PC-9 (cell line): ENCODE results near the gene NDUFS2. TPM values are rescaled to one million over a fixed set of nuclear protein-coding genes. Genes with fewer than 3 reads are reported as not detected.

Source experiments
- BruUV-seq: library from RNA; stranded (reverse); fragments of 400-500 nt; replicated peaks from 2 replicates; lab custom pipeline; 2021; lab: Mats Ljungman, UMichigan
- CTCF ChIA-PET: fragments of 300-600 bp; sonication (Branson Sonifier 250); formaldehyde crosslinking; loops from one replicate; lab custom pipeline; 2022; ENCODE audit warnings: antibody characterized with exemption; lab: Charles Lee
- POLR2A ChIA-PET: fragments of 300-600 bp; sonication (Branson Sonifier 250); formaldehyde crosslinking; loops from one replicate; lab custom pipeline; 2022; ENCODE audit warnings: antibody characterized with exemption; ENCODE audit not compliant: unreplicated experiment; lab: Charles Lee
- DNase-seq, 2 experiments: peaks; one replicate each; pipeline versions ENCODE4 v3.0.0 to v3.0.0-alpha.2; 2015 to 2022; ENCODE audit warnings: mixed read lengths in 1 of 2
- H2AFZ ChIP-seq: fragments of 200-600 bp; sonication (generic); 2 replicates; pipeline ENCODE4 v1.8.1; 2017; ENCODE audit warnings: antibody characterized with exemption
- H3F3A ChIP-seq: fragments of 200-600 bp; sonication (generic); 2 replicates; pipeline ENCODE4 v1.8.1; 2017; ENCODE audit warnings: antibody characterized with exemption, mild to moderate bottlenecking, low read depth; ENCODE audit not compliant: insufficient read depth
- H3K27ac ChIP-seq: fragments of 200-600 bp; sonication (generic); 2 replicates; pipeline ENCODE4 v1.6.1; 2016; ENCODE audit warnings: mixed run types
- H3K27me3 ChIP-seq: fragments of 200-600 bp; sonication (generic); 2 replicates; pipeline ENCODE4 v1.6.1; 2016; ENCODE audit warnings: low read depth, mixed run types; ENCODE audit not compliant: insufficient read depth
- H3K36me3 ChIP-seq: fragments of 200-600 bp; sonication (generic); 2 replicates; pipeline ENCODE4 v1.6.1; 2016; ENCODE audit warnings: low read depth, mixed run types
- H3K4me1 ChIP-seq: fragments of 200-600 bp; sonication (generic); replicated peaks from 2 replicates; pipeline ENCODE4 v1.6.1; 2016; ENCODE audit warnings: mixed run types; ENCODE audit not compliant: insufficient read depth
- H3K4me2 ChIP-seq: fragments of 200-600 bp; sonication (generic); 2 replicates; pipeline ENCODE4 v1.6.1; 2017; ENCODE audit warnings: mixed run types
- H3K4me3 ChIP-seq: fragments of 200-600 bp; sonication (generic); 2 replicates; pipeline ENCODE4 v1.6.1; 2016; ENCODE audit warnings: mixed run types
- H3K79me2 ChIP-seq: fragments of 200-600 bp; sonication (generic); 2 replicates; pipeline ENCODE4 v1.6.1; 2017; ENCODE audit warnings: low read depth, mixed run types
- H3K9me2 ChIP-seq: fragments of 200-600 bp; sonication (generic); 2 replicates; pipeline ENCODE4 v1.8.1; 2017; ENCODE audit warnings: mild to moderate bottlenecking; ENCODE audit not compliant: insufficient read depth
- H3K9me3 ChIP-seq: fragments of 200-600 bp; sonication (generic); 2 replicates; pipeline ENCODE4 v1.8.1; 2016; ENCODE audit warnings: low read depth; ENCODE audit not compliant: insufficient read depth
- H4K20me1 ChIP-seq: fragments of 200-600 bp; sonication (generic); 2 replicates; pipeline ENCODE4 v1.8.1; 2017; ENCODE audit not compliant: insufficient read depth
- EZH2 ChIP-seq: fragments of 200-600 bp; sonication (generic); IDR thresholded peaks from 2 replicates; pipeline ENCODE4 v1.8.0; 2017; ENCODE audit warnings: antibody characterized with exemption, low read depth
- intact Hi-C: fragments of 100-400 bp; cut with micrococcal nuclease; formaldehyde crosslinking; loops from one replicate; pipeline ENCODE4 v1.10.0; 2022; ENCODE audit not compliant: unreplicated experiment
- total RNA-seq: library from RNA; stranded (reverse); gene quantifications from 2 replicates; pipeline ENCODE4 v1.2.3, GENCODE V29; 2021
- TF ChIP-seq, protein P1 (sequence below): fragments of 200-600 bp; sonication (generic); conservative IDR thresholded peaks from 2 replicates; pipeline ENCODE4 v1.6.1; 2017; ENCODE audit warnings: mixed run types, antibody characterized with exemption, mild to moderate bottlenecking, moderate library complexity

NDUFS2 gene
- total RNA-seq, 1 experiment from 2014 or later = 99.5 TPM

DNA sequence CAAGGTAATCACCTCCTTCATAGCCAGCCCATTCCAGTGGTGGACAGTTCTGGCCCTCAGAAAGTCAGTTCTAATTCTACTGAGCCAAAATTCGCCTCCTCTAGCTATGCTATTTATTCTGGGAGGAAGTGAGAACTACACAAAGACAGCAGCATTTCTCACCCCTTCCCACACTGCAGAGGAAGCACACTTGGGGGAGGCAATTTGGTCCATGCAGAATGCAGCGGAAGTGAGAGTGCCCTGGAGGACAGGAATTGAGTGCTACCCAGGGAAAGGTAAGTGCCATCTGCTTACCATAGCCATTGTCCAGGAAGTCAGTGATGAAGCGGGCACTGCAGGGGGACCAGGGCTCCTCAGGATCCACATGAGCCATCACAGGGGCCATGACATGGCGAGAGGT lies 7.0 kb upstream of the NDUFS2 start:
- no TSS peak for BruUV-seq
- Histone ChIP-seq H2AFZ (no peak overlapping the region), H3K4me1 (peaks cover 4% of the 10 kb centered on the region; the same call in 1 of the 2 replicates), H3F3A (peaks cover 5% of the 10 kb centered on the region; the same call in 1 of the 2 replicates), H3K9me3 (no peaks in the 10 kb centered on the region), H3K36me3 (no peaks in the 10 kb centered on the region), H3K79me2 (no peaks in the 10 kb centered on the region), H3K4me2 (no peak overlapping the region), H3K27ac (no peak overlapping the region), H4K20me1 (no peaks in the 10 kb centered on the region), H3K4me3 (no peak overlapping the region), H3K27me3 (no peaks in the 10 kb centered on the region), H3K9me2 (no peaks in the 10 kb centered on the region)
- intact Hi-C loops = no loop called here
- CTCF ChIA-PET = no interaction called here
- POLR2A ChIA-PET = interaction anchor here (0.6 kb wide), 1 partner anchor 1373 kb away, joined by 6 read pairs; no protein-coding TSS in a partner anchor
- TF ChIP-seq EZH2 = no peak
- TF ChIP-seq, protein P1, sequence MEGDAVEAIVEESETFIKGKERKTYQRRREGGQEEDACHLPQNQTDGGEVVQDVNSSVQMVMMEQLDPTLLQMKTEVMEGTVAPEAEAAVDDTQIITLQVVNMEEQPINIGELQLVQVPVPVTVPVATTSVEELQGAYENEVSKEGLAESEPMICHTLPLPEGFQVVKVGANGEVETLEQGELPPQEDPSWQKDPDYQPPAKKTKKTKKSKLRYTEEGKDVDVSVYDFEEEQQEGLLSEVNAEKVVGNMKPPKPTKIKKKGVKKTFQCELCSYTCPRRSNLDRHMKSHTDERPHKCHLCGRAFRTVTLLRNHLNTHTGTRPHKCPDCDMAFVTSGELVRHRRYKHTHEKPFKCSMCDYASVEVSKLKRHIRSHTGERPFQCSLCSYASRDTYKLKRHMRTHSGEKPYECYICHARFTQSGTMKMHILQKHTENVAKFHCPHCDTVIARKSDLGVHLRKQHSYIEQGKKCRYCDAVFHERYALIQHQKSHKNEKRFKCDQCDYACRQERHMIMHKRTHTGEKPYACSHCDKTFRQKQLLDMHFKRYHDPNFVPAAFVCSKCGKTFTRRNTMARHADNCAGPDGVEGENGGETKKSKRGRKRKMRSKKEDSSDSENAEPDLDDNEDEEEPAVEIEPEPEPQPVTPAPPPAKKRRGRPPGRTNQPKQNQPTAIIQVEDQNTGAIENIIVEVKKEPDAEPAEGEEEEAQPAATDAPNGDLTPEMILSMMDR = no peak
- DNase-seq = no peak

DNA sequence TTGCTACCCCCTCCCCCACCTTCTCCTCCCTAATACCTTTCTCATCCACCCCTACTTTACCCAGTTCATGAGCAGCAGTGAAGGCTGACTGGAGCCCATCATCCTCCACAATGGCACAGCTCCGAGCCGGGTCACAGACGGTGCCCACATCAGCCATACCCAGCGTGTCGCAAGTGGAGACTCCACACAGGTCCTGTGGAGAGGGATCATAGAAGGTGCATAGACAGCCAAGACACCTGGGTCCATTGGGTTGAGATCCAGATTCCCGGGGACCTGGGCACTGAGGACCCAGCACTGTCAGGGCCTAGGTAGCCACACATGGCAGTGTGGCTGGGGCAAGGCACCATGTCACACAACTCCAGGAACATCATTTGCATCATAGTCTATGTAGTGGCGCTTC lies 6.1 kb upstream of the NDUFS2 start:
- Histone ChIP-seq H2AFZ (no peak overlapping the region), H3K4me2 (no peak overlapping the region), H3F3A (peaks cover 5% of the 10 kb centered on the region; the same call in 1 of the 2 replicates), H3K4me1 (peaks cover 7% of the 10 kb centered on the region), H3K36me3 (no peaks in the 10 kb centered on the region), H3K9me3 (no peaks in the 10 kb centered on the region), H3K4me3 (no peak overlapping the region), H3K79me2 (no peaks in the 10 kb centered on the region), H3K9me2 (no peaks in the 10 kb centered on the region), H3K27ac (no peak overlapping the region), H3K27me3 (no peaks in the 10 kb centered on the region), H4K20me1 (no peaks in the 10 kb centered on the region)
- POLR2A ChIA-PET = no interaction called here
- BruUV-seq = no TSS peak
- CTCF ChIA-PET = no interaction called here
- TF ChIP-seq, protein P1 = no peak
- TF ChIP-seq EZH2 = no peak
- DNase-seq = no peak
- intact Hi-C loops = no loop called here

DNA sequence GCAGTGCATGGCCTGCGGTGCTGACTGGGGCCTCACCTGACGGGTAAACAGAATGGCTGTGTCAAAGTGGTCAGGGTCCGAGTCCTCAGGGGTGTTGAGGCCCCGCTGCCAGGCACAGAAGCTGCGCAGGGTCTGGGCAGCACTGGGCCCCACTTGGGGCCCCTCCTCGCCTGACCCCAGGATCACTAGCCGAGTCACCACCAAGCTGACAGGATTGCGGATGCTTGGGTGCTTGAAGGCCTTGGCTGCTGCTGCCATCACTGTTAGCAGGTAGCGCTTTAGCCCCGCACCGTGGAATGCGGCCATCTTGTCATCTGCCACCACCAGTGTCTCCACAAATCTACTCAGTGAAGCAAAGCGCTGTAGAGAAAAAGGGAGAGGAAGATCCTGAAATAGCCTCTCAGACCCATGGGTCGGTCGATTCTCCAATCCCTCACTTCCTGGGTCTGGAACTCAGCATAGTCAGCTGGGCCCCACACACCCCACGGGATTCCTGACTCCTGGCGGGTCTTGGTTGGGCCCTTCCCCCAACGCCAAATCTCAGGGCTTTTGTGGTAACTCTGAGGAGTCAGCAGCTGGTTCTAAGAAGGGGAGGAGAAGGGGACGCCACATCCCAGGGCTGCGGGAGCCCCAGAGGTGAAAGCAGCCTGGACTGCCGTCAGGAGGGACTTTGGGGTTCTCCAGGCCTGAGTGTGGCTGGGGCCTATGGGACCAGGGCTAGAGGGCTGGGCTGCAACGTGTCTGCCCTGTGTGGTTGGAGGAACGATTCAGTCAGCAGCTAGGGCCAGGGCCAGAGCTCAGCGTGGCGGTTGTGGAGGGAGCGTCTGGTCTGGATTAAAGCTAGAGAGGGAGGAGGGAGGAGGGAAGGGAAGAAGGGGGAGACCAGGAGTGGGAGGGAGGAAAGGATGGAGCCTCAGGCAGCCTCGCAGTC lies 5.4 kb upstream of the NDUFS2 start:
- Histone ChIP-seq H3K79me2 (no peaks in the 10 kb centered on the region), H3K4me2 (no peak overlapping the region), H3K27ac (no peak overlapping the region), H3K9me3 (no peaks in the 10 kb centered on the region), H3K36me3 (no peaks in the 10 kb centered on the region), H3K9me2 (no peaks in the 10 kb centered on the region), H3K4me3 (no peak overlapping the region), H4K20me1 (no peaks in the 10 kb centered on the region), H2AFZ (no peak overlapping the region), H3K27me3 (no peaks in the 10 kb centered on the region), H3K4me1 (peaks cover 13% of the 10 kb centered on the region), H3F3A (peaks cover 5% of the 10 kb centered on the region; the same call in 1 of the 2 replicates)
- ChIA-PET CTCF (no interaction called here), POLR2A (no interaction called here)
- no peak for DNase-seq
- BruUV-seq = no TSS peak
- intact Hi-C loops = no loop called here
- TF ChIP-seq, protein P1 = no peak
- no peak for TF ChIP-seq EZH2
